ENCODE results near the gene MSH3.

- TF ChIP-seq SP3 (tag by site-specific recombination; IDR thresholded peaks at IDR 0.05) (no peak), ZNF274 (IDR thresholded peaks at IDR 0.05; ENCODE audit: low read length) (no peak), ZNF274 (tag by site-specific recombination; IDR thresholded peaks at IDR 0.05; ENCODE audit: borderline replicate concordance) (no peak), TCF7L2 (IDR thresholded peaks at IDR 0.05; ENCODE audit: borderline replicate concordance, low read depth, low read length) (no peak), ZNF24 (tag by site-specific recombination; IDR thresholded peaks at IDR 0.05) (no peak)
Measured at GRCh38 chr5:80798166-80798565, 143.7 kb downstream of the MSH3 start.

All from HEK293 (cell line).